ENCODE results near the gene SPATA9.

- peak; percentile 4 for TF ChIP-seq POLR2AphosphoS5 (IDR thresholded peaks at IDR 0.05)
- TF ChIP-seq POLR2A (IDR thresholded peaks at IDR 0.05), result no peak
Measured at GRCh38 chr5:95731571-95732554, 49.1 kb upstream of the SPATA9 start.
